RPMI8226 (cell line): Measurements from ENCODE around the gene ANGPTL4.
"Not testable (repeated sequence)": the region's sequence is repeated elsewhere in the genome, so short reads cannot be mapped to it uniquely, and the experiment has no call there.

Experiments
- DNase-seq: peaks from one replicate; pipeline ENCODE4 v3.0.0-alpha.2; 2015

The ANGPTL4 gene

GRCh38 chr19:8391198-8392016 is 27.5 kb downstream of the ANGPTL4 start:
- no peak for DNase-seq

GRCh38 chr19:8392017-8392591 is 28.1 kb downstream of the ANGPTL4 start:
- no peak for DNase-seq

- no peak for DNase-seq
Observed at GRCh38 chr19:8393192-8393870, 29.4 kb downstream of the ANGPTL4 start.

GRCh38 chr19:8393871-8394250 is 29.9 kb downstream of the ANGPTL4 start:
- no peak for DNase-seq

GRCh38 chr19:8395621-8396082 is 31.7 kb downstream of the ANGPTL4 start:
- DNase-seq: no peak

DNA sequence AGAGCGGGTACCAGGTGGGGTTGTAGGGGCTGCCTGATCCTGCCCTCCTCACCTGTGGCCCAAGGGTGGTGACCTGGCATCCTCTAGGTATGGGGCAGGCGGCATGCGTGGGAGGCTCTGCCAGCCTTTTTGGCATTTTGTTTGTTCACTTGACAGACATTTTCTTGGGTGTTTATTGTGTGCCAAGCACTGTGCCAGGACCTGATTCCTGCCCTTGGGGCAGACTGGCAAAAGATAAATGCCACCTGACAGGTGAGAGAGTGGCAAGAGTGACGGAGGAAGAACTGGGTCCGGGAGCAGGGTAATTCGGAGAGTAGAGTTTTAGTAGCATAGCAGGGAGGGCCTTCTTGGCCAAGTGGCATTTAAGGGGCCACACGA is 32.2 kb downstream of the ANGPTL4 start:
- DNase-seq: no peak

DNA sequence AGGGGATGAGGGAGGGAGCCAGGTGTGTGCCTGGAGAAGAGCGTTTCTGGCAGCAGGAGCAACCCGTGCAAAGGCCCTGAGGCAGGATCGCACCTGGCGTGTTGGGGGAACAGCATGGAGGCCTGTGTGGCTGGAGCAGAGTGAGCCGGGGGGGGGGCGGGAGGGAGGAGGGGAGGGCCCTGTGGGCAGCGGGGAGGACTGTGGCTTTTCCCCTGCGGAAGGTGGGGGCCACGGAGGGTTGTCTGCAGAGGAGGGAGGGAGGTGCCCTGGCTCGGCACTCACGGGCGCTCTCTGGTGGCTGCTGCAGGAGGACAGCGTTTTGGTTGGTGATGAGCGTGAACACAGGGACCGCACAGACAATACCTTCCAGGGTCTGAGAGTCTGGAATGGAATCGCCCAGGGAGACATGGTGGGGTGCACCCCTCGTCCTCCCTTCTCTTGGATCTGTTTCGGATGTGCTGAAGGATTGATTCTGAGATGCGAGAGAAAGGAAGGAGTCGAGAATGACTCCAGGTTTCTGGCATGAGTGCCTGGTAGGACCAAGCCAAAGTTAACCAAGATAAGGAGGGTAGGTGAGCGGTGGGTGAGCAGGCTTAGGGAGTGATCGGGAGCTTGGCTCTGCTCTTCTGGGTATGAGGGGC is 32.7 kb downstream of the ANGPTL4 start:
- DNase-seq: peak; percentile 76

DNA sequence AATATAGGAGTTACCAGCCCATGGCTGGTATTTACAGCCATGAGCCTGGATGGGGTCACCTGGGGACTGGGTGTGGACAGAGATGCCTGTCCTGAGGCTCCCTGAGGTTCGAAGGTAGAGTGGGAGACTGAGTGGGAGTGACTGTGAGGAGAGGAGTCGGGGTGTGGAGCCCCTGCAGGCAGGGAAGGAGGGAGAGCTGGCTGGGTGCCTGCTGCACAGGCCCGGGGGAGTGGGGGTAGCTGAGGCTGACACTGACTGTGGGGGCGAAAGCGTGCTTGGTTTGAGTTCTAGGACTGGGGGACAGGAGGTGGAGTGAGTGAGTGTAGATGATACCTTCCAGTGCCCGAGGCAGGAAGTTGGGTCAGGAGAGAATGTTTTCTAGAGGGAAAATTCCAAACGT is 33.3 kb downstream of the ANGPTL4 start:
- no peak for DNase-seq

DNA sequence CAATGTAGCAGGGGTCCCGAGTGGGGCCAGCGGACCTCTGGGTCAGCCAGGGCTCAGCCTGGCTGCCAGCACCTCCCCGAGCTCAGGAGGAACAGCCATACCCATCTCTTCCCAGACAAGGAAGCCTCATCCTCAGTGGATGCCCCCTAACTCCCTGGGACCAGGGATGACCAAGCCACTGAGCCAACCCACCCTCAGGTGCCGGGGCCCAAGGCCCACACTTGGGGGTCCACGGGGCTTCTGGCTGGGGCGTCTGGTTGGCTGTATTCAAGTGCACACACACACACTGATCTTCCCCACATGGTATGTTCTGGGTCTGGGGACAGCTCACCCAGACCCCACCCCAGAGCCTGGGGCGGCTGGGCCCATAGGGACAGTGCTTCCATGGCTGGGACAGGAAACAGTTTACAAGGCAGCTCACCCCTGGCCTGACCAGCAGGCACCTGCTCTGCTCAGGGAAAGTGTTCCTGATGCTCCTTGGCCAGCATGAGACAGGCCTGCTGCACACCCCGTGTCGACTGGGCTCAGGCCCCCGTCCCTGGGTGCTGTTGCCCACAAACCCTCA is 33.9 kb downstream of the ANGPTL4 start:
- DNase-seq: no peak

DNA sequence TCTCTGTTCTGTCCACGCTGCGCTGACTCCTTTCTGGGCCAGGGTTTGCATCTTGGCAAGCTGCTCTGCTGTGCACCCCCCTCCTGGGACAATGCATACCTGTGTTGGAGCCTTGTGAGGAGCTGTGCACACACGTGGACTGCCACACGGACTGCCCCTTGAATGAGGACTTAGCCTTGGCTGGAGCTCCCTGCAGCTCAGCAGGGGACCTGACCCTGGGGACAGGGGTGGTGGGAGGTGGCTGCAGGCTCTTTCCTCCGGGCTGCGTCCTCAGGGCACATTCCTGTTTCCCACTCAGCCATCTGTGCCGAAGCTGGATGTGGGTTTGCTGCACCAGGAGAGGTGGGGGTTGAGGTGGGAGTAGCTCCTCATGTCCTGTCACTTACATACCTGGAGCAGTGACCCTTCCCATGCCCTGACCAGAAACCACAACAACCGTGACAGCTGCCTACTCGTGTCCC is 34.4 kb downstream of the ANGPTL4 start:
- DNase-seq: no peak

DNA sequence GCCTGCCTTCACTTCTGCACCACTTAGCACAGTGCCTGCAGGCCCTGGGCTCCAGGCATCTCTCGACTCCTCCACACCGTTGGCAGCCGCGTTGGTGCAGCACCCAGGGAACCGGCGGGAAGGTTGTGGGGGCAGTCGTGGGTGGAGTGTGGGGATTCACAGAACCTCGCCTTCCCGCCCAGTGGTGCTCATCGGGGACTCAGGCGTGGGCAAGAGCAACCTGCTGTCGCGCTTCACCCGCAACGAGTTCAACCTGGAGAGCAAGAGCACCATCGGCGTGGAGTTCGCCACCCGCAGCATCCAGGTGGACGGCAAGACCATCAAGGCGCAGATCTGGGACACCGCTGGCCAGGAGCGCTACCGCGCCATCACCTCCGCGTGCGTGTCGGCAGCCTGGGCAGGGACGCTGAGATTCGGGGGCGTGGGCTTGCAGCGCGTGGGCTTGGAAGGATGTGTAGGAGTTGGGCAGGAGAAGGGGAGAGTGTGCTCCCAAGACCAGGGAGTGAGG is 35.8 kb downstream of the ANGPTL4 start:
- DNase-seq: no peak

DNA sequence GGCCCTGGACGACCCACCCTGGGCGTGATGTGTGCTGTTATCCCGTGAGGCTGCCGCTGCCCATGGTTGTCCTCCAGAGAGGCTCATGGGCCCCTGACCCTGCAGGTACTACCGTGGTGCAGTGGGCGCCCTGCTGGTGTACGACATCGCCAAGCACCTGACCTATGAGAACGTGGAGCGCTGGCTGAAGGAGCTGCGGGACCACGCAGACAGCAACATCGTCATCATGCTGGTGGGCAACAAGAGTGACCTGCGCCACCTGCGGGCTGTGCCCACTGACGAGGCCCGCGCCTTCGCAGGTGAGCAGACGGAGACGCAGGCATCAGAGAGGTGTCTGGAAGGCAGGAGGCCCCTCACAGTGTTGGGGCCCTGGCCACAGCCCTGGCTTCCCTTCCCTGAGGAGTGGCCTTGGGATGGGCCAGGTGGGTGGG is 38.0 kb downstream of the ANGPTL4 start:
- no peak for DNase-seq

DNA sequence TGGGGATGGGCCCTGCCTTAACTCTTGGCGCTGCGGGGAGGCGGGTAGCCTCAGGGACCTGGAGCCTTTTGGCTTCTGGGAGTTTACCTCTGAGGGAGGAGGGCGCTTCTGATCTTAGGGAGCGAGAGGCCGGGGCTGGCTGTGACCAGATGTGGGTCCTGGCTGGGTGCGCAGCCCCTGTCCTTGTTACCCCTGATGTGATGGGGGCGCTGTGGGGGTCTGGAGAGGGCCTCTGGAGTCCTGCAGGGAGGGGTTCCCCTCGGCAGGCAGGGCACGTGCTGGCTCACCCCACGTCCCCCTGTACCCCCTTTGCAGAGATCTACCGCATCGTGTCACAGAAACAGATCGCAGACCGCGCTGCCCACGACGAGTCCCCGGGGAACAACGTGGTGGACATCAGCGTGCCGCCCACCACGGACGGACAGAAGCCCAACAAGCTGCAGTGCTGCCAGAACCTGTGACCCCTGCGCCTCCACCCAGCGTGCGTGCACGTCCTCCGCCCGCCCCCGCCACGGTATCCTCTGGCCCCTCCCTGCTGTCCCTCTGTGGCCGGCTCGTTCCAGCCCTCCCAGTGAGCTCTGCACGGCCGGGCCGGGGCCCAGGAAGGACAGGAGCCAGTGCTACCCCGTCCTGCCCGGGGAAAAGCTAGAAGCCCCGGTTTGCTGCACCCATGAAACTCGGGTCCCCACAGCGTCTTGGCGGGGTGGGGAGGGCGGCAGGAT is 39.3 kb downstream of the ANGPTL4 start:
- DNase-seq: no peak

DNA sequence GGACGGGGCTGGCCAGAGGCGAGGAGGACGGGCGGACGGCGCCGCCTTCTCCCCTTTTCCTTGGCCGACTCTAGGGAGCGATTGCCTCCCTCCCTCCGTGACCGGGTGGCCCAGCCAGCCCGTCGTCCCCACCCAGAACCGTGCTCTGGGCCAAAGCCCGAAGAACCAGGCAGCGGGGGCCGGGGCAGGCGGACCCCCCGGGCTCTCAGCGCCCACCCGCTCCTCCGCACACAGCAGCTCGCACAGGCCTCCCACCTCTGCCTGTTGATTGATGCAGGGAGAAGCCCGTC is 39.8 kb downstream of the ANGPTL4 start:
- DNase-seq: no peak

DNA sequence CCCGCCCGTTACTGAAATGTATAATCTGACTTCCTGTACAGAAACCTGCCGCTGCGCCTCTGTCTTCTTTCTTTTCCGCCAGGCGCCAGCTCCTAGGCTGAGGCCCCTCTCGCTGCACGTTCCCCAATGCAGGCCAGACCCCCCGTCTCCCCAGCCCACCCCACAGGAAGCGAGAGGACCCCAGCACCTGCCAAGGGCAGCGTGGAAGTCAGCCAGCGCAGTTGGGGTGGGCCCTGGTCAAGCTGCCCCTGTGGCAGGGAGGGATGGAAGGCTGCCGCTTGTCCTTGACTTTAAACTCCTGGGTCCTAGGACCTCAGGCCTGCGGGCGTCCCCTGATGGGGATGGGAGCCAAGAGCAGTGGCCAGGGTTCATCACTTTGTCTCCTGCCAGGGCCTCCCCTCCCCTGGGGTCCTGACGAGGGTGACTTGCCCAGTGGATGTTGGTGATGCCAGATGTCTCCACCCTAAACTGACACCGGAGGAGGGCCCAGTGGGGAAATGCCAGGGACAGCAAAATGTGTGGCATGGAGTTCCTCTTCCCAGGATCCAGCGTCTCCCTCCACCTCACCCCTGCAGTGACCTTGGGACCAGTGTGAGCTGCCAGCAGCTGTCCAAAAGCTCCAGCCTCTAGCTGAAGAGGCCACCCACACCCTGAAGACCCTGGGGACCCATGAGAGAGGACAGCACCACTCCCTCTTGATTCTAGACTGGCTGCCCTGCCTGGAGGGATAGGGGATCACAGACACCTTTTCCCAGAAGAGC is 40.6 kb downstream of the ANGPTL4 start:
- DNase-seq: no peak

DNA sequence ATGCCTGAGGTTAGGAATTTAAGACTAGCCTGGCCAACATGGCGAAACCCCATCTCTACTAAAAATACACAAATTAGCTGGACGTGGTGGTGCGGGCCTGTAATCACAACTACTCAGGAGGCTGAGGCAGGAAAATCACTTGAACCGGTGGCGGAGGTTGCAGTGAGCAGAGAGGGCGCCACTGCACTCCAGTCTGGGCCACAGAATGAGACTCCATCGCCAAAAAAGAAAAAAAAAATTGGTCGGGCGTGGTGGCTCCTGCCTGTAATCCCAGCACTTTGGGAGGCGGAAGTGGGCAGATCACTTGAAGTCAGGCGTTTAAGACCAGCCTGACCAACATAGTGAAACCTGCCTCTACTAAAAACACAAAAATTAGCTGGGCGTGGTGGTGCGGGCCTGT is 46.8 kb downstream of the ANGPTL4 start:
- DNase-seq: not testable (repeated sequence)

DNA sequence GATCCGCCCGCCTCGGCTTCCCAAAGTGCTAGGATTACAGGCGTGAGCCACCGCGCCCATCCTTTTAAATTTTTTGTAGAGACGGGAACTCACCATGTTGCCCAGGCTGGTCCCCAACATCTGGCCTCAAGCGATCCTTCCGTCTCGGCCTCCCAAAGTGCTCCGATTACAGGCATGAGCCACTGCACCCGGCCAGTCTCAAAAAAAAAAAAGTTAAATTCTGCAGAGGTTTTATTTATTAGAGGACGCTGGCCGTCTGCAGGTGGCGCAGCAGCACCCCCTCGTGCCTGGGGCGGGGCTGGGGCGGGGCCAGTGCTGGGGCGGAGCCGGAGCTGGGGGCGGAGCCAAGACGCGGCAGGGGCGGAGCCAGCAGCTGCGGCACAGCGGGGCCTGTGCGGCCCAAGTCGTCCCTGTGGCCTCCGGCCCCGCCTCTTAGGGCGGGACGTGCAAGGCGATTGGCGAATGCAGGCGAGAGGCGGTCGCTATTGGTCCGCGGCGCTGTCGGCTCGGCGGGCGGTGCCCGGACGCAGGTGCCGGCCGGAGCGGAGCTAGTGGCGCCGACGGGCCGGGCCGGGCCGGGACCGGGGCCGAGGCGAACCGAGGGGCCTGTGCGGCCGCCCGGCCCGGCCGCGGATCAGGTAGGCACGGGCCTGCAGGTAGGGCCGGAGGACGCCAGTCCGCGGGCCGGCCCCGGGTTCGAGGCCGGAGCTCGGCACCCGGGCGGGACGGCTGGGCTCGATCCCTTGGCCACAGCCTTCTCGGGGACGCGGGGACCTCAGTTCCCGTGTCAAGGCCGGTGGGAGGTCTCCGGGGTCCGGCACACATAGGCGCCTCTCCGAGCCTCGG is 49.1 kb downstream of the ANGPTL4 start, which contains the start of gene MARCHF2:
Gene MARCHF2, plus strand, starts transcription at position 523 of the 846 bp plus-strand sequence. CDS start 8,536 bp downstream, outside the sequence.
- peak; percentile 99 for DNase-seq

GRCh38 chr19:8413629-8413995 is 49.7 kb downstream of the ANGPTL4 start:
- DNase-seq: no peak

- DNase-seq: no peak
Observed at GRCh38 chr19:8416796-8417195, 52.8 kb downstream of the ANGPTL4 start.
